ENCODE results near the gene MS4A18.

MS4A18 gene

GRCh38 chr11:60774726-60775125 lies 50.2 kb downstream of the MS4A18 start:
- no peak overlapping the region for H3K27ac ChIP-seq
- TF ChIP-seq ZFX (IDR thresholded peaks at IDR 0.05; ENCODE audit: borderline replicate concordance) = no peak
- TF ChIP-seq, protein P1, sequence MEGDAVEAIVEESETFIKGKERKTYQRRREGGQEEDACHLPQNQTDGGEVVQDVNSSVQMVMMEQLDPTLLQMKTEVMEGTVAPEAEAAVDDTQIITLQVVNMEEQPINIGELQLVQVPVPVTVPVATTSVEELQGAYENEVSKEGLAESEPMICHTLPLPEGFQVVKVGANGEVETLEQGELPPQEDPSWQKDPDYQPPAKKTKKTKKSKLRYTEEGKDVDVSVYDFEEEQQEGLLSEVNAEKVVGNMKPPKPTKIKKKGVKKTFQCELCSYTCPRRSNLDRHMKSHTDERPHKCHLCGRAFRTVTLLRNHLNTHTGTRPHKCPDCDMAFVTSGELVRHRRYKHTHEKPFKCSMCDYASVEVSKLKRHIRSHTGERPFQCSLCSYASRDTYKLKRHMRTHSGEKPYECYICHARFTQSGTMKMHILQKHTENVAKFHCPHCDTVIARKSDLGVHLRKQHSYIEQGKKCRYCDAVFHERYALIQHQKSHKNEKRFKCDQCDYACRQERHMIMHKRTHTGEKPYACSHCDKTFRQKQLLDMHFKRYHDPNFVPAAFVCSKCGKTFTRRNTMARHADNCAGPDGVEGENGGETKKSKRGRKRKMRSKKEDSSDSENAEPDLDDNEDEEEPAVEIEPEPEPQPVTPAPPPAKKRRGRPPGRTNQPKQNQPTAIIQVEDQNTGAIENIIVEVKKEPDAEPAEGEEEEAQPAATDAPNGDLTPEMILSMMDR (IDR thresholded peaks at IDR 0.05) = no peak

- H3K27ac ChIP-seq = no peak overlapping the region
- TF ChIP-seq, protein P1 (IDR thresholded peaks at IDR 0.05) = peak; percentile 93
- no peak for TF ChIP-seq ZFX (IDR thresholded peaks at IDR 0.05; ENCODE audit: borderline replicate concordance)
Observed at GRCh38 chr11:60775420-60775961, 51.0 kb downstream of the MS4A18 start.

DNA sequence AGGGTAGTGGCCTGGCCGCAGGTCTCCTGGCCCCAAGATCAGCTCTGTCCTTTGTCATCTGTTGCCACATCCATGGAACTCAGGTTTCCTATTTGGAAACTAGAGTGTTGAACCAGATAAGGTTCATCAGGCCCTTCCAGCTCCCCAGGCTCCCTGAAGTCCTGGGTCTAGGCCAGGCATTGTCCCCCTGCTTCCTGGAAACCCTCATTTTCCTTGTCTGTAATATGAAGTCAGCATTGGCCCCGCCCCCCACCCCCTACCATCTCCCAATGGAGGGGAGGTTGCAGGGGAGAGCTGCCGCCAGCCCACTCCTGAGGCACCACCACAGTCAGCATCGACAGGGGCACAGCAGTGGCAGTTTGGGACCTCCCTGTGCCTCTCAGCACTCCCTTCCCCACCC lies 51.6 kb downstream of the MS4A18 start:
- no peak for TF ChIP-seq ZFX (IDR thresholded peaks at IDR 0.05; ENCODE audit: borderline replicate concordance)
- TF ChIP-seq, protein P1 (IDR thresholded peaks at IDR 0.05) = no peak
- no peak overlapping the region for H3K27ac ChIP-seq

DNA sequence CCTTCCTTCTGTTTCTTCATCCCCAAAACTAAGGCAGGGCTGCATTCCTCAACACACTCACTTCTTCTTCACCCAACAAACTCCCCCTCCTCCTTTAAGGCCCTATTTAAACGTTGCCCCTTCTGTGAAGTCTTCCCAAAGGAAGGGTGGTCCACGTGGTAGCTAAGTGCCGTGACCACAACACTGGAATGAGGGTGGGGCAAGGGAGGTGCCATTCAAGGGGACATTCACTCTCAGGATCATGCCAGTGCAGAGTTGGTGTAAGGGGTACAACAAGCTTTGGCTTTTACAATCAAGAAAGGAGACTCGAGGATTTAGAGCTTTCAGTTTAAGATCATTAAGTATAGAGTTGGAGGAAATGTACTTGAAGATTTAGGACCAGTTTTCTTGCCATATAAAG lies 52.6 kb downstream of the MS4A18 start:
- H3K27ac ChIP-seq = no peak overlapping the region
- no peak for TF ChIP-seq ZFX (IDR thresholded peaks at IDR 0.05; ENCODE audit: borderline replicate concordance)
- TF ChIP-seq, protein P1 (IDR thresholded peaks at IDR 0.05) = no peak

- no peak overlapping the region for H3K27ac ChIP-seq
- no peak for TF ChIP-seq ZFX (IDR thresholded peaks at IDR 0.05; ENCODE audit: borderline replicate concordance)
- TF ChIP-seq, protein P1 (IDR thresholded peaks at IDR 0.05) = no peak
Observed at GRCh38 chr11:60777572-60777971, 53.1 kb downstream of the MS4A18 start.

GRCh38 chr11:60780065-60780464 lies 55.5 kb downstream of the MS4A18 start:
- H3K27ac ChIP-seq = no peak overlapping the region
- no peak for TF ChIP-seq ZFX (IDR thresholded peaks at IDR 0.05; ENCODE audit: borderline replicate concordance)
- TF ChIP-seq, protein P1 (IDR thresholded peaks at IDR 0.05) = no peak

- no peak for TF ChIP-seq ZFX (IDR thresholded peaks at IDR 0.05; ENCODE audit: borderline replicate concordance)
- TF ChIP-seq, protein P1 (IDR thresholded peaks at IDR 0.05) = no peak
- H3K27ac ChIP-seq = no peak overlapping the region
Observed at GRCh38 chr11:60780774-60781173, 56.3 kb downstream of the MS4A18 start.
